Fibroblast of lung (primary cell): ENCODE results near the gene MECR. TPM values are rescaled to one million over a fixed set of nuclear protein-coding genes. Genes with fewer than 3 reads are reported as not detected.

ENCODE experiments used
- DNase-seq, 2 donors: peaks; one replicate each; pipeline versions ENCODE4 v3.0.0 to v3.0.0-alpha.2; 2010; ENCODE audit warnings: low read depth in 2 of 2
- H2AFZ ChIP-seq: 2 replicates; pipeline ENCODE4 v1.5.1; 2012; ENCODE audit warnings: low read length, control low read depth, inconsistent platforms
- H3K27ac ChIP-seq: 2 replicates; pipeline ENCODE4 v1.5.1; 2011; ENCODE audit warnings: low read length, control low read depth; ENCODE audit not compliant: insufficient read depth
- H3K27me3 ChIP-seq: 2 replicates; pipeline ENCODE4 v1.5.1; 2011; ENCODE audit warnings: mild to moderate bottlenecking, low read length; ENCODE audit not compliant: control insufficient read depth, insufficient read depth
- H3K36me3 ChIP-seq: 2 replicates; pipeline ENCODE4 v1.5.1; 2011; ENCODE audit warnings: low read length; ENCODE audit not compliant: control insufficient read depth, insufficient read depth
- H3K4me1 ChIP-seq: 2 replicates; pipeline ENCODE4 v1.5.1; 2011; ENCODE audit warnings: low read length; ENCODE audit not compliant: control insufficient read depth, insufficient read depth; ENCODE audit errors: extremely low read depth
- H3K4me2 ChIP-seq: 2 replicates; pipeline ENCODE4 v1.5.1; 2011; ENCODE audit warnings: low read length, control low read depth; ENCODE audit not compliant: insufficient read depth; ENCODE audit errors: extremely low read depth
- H3K4me3 ChIP-seq, 4 experiments: fragments of 200-600 bp in 1 of 4; sonication (generic) in 1 of 4; replicated peaks in 1 of 4; 2 replicates each; pipeline ENCODE4 v1.5.1; 2011 to 2016; ENCODE audit warnings: low read length in 4 of 4, low read depth in 3 of 4, mild to moderate bottlenecking in 3 of 4, control low read depth in 2 of 4, inconsistent platforms in 1 of 4, mixed read lengths in 1 of 4; ENCODE audit not compliant: insufficient read depth in 1 of 4; ENCODE audit errors: control extremely low read depth in 1 of 4
- H3K79me2 ChIP-seq: 2 replicates; pipeline ENCODE4 v1.5.1; 2012; ENCODE audit warnings: mild to moderate bottlenecking, low read length, inconsistent platforms; ENCODE audit not compliant: control insufficient read depth, insufficient read depth
- H3K9ac ChIP-seq: 2 replicates; pipeline ENCODE4 v1.5.1; 2011; ENCODE audit warnings: mild to moderate bottlenecking, low read length, control low read depth; ENCODE audit not compliant: insufficient read depth
- H3K9me3 ChIP-seq: 2 replicates; pipeline ENCODE4 v1.5.1; 2012; ENCODE audit warnings: low read depth, low read length; ENCODE audit not compliant: control insufficient read depth, insufficient read depth
- H4K20me1 ChIP-seq: 2 replicates; pipeline ENCODE4 v1.5.1; 2011; ENCODE audit warnings: low read length; ENCODE audit not compliant: control insufficient read depth, insufficient read depth; ENCODE audit errors: extremely low read depth
- EZH2 ChIP-seq: IDR thresholded peaks from 2 replicates; pipeline ENCODE4 v1.5.1; 2012; ENCODE audit warnings: low read length, control low read depth, mild to moderate bottlenecking; ENCODE audit errors: missing control alignments
- polyA plus RNA-seq, 2 donors: library from polyadenylated mRNA; depleted of rRNA in 1 of 2; stranded (reverse) in 1 of 2; unstranded in 1 of 2; fragments of >200 nt; gene quantifications; 2 replicates each; pipeline ENCODE4 v1.2.1, GENCODE V29; 2011 to 2012; ENCODE audit warnings: missing spikeins in 1 of 2
- total RNA-seq: library from RNA; depleted of rRNA; stranded (reverse); fragments of >200 nt; gene quantifications from 2 replicates; pipeline ENCODE4 v1.2.1, GENCODE V29; 2014
- TF ChIP-seq, protein P1 (sequence below), 2 donors: IDR thresholded peaks in 1 of 2; conservative IDR thresholded peaks in 1 of 2; 1 replicate in 1 of 2; 2 replicates in 1 of 2; pipeline ENCODE4 v1.5.1; 2011 to 2012; ENCODE audit warnings: low read length in 2 of 2, control low read depth in 1 of 2, inconsistent platforms in 1 of 2, low read depth in 1 of 2, mild to moderate bottlenecking in 1 of 2

MECR gene
- total and polyA plus RNA-seq, 2 donors (not counting 1 experiment from before 2014, with no cell fraction given), result 17.5 to 19.8 TPM

- no peak overlapping the region for H2AFZ ChIP-seq
- H3K27ac ChIP-seq, result peak overlapping the region; percentile 98
- TF ChIP-seq EZH2, result no peak
- TF ChIP-seq, protein P1, sequence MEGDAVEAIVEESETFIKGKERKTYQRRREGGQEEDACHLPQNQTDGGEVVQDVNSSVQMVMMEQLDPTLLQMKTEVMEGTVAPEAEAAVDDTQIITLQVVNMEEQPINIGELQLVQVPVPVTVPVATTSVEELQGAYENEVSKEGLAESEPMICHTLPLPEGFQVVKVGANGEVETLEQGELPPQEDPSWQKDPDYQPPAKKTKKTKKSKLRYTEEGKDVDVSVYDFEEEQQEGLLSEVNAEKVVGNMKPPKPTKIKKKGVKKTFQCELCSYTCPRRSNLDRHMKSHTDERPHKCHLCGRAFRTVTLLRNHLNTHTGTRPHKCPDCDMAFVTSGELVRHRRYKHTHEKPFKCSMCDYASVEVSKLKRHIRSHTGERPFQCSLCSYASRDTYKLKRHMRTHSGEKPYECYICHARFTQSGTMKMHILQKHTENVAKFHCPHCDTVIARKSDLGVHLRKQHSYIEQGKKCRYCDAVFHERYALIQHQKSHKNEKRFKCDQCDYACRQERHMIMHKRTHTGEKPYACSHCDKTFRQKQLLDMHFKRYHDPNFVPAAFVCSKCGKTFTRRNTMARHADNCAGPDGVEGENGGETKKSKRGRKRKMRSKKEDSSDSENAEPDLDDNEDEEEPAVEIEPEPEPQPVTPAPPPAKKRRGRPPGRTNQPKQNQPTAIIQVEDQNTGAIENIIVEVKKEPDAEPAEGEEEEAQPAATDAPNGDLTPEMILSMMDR (conservative IDR thresholded peaks at IDR 0.05 in 1 of 2, IDR thresholded peaks at IDR 0.05 in 1 of 2; ENCODE audit: low read depth in 1 of 2, low read length in 2 of 2), result no peak
- H3K4me3 ChIP-seq, result peak overlapping the region; percentile 79 to 96 (median 88)
- no peaks in the 10 kb centered on the region for H3K27me3 ChIP-seq
- peaks cover 2% of the 10 kb centered on the region for H3K36me3 ChIP-seq
- H3K9me3 ChIP-seq, result no peaks in the 10 kb centered on the region
- peak overlapping the region; percentile 97 for H3K4me2 ChIP-seq
- peaks cover 5% of the 10 kb centered on the region for H4K20me1 ChIP-seq
- H3K9ac ChIP-seq, result peak overlapping the region; percentile 32
- H3K79me2 ChIP-seq, result peaks cover 65% of the 10 kb centered on the region
- peak in 1 of 2 donors; percentile 34 for DNase-seq
- H3K4me1 ChIP-seq, result peaks cover 10% of the 10 kb centered on the region
Observed at GRCh38 chr1:29179641-29180184, 51.0 kb downstream of the MECR start.

DNA sequence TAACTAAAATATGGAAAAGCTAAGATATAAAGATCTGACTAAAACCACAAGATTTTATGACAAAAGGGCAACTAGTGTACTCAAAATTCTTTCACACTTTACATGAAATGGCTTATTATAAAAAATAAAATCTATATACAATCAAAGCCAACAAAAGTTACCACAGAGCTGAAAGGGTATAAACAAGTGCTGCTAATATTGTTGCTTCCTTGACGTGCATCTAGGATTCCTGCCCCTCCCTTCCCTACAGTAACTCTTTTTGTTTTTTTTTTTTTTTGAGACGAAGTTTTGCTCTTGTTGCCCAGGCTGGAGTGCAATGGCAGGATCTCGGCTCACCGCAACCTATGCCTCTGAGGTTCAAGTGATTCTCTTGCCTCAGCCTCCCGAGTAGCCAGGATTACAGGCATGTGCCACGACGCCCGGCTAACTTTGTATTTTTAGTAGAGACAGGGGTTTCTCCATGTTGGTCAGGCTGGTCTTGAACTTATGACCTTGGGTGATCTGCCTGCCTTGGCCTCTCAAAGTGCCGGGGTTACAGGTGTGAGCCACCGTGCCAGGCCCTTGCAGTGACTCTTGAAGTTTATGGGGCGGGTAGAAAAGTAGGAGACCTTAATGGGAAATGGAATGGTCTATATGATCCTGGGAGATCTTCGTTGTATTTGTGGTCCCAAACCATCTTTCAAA lies 53.6 kb downstream of the MECR start:
- Histone ChIP-seq H2AFZ (no peak overlapping the region), H4K20me1 (peaks cover 8% of the 10 kb centered on the region), H3K9ac (no peak overlapping the region), H3K27me3 (no peaks in the 10 kb centered on the region), H3K4me3 (no peak overlapping the region), H3K36me3 (peaks cover 2% of the 10 kb centered on the region), H3K79me2 (peaks cover 90% of the 10 kb centered on the region), H3K4me1 (peaks cover 6% of the 10 kb centered on the region), H3K27ac (peak overlapping the region; percentile 63), H3K4me2 (peak overlapping the region; percentile 15), H3K9me3 (no peaks in the 10 kb centered on the region)
- TF ChIP-seq, protein P1 (conservative IDR thresholded peaks at IDR 0.05 in 1 of 2, IDR thresholded peaks at IDR 0.05 in 1 of 2; ENCODE audit: low read depth in 1 of 2, low read length in 2 of 2), result no peak
- TF ChIP-seq EZH2, result no peak
- DNase-seq, result no peak

DNA sequence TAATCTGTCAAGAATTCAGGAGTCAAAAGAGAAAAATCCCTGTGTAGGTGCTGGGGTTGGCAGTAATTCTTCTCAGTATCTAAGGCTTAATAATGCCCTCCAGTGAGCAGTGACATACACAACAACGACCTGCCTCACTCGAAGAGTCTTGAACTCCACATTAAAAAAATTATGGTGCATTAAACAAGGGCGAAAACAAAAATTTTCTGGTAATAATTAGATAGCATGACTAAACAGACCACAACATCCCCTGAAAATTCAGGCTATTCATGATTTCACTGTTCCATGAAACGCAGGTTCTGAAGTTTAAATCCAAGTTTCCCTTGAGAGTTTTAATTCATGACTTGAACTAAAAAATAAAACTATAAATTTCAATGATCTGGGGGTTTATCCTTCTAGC lies 54.2 kb downstream of the MECR start:
- peak in 1 of 2 donors; percentile 43 for DNase-seq
- Histone ChIP-seq H3K4me1 (peaks cover 6% of the 10 kb centered on the region), H4K20me1 (peaks cover 8% of the 10 kb centered on the region), H3K4me3 (no peak overlapping the region), H3K27me3 (no peaks in the 10 kb centered on the region), H3K27ac (peak overlapping the region; percentile 63), H2AFZ (no peak overlapping the region), H3K4me2 (peak overlapping the region; percentile 15), H3K9me3 (no peaks in the 10 kb centered on the region), H3K36me3 (peaks cover 2% of the 10 kb centered on the region), H3K79me2 (peaks cover 96% of the 10 kb centered on the region), H3K9ac (no peak overlapping the region)
- TF ChIP-seq EZH2, result no peak
